HG03575 (cell line): ENCODE data around the gene PRR32.
A peak's percentile ranks its signal among the peaks of the same experiment; 100 is the strongest.
"Not testable (repeated sequence)": the region's sequence is repeated elsewhere in the genome, so short reads cannot be mapped to it uniquely, and the experiment has no call there.

Experiments
- ATAC-seq: cut with Tn5 transposase; IDR thresholded peaks from one replicate; pipeline ENCODE4 v1.9.1; 2021; ENCODE audit not compliant: unreplicated experiment, insufficient number of reproducible peaks, low FRiP score; ENCODE audit errors: extremely low read depth

PRR32 gene, protein sequence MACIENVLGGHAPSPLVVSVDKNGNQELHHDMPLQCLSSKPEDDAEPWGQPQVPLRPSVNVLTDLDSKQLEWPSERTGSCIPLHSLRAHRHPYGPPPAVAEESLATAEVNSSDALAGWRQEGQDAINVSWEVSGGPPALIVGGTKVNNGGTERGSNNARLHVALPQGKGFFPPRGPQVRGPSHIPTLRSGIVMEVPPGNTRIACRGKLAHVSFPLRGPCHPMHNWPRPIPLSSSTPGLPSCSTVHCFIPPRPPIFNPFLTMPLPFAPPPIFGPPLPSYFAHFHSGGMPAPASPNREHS

GRCh38 chrX:126819429-126819828, at the start of gene PRR32:
TSS of gene PRR32 (plus strand) at chrX:126819729. CDS start at chrX:126819844, 115 bp downstream.
- no peak for ATAC-seq

DNA sequence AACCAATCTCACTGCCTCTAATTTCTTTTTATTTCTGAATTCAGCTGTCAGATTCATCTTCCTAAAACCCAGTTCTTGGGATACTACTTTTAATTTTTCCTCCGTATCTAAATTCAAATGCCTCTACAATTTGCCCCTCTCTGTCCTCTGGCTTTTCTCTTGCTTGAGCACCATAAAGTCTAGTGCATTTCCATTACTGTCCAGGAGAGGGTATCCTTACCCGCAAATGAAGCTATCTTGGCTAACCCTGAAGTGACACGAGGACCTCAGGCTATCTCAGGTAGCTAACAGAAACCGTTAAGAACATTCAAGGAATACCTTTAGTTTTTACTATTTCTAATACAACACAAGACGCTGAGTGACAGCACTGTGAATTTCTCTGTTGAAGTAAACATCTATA, 49.4 kb upstream of the PRR32 start:
- ATAC-seq, result peak; percentile 88

- no peak for ATAC-seq
Measured at GRCh38 chrX:126785539-126785938, 34.0 kb upstream of the PRR32 start.

DNA sequence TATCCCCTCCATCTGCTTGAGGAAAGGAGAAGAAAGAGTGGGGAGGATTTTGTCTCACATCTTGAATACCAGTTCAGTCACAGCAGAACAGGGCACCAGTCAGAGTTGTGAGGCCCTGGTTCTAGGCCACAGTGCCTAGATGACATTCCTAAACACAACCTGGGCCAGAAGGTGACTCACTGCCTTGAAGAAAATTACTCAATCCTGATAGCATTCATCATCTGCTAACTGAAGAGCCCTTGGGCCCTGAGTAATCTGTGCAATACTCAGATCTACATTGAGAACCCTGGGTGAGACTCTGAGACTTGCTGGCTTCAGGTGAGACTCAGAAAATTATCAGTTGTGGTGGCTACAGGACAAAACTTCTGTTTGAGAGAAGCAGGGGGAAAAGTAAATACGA, 20.5 kb upstream of the PRR32 start:
- ATAC-seq, result no peak

DNA sequence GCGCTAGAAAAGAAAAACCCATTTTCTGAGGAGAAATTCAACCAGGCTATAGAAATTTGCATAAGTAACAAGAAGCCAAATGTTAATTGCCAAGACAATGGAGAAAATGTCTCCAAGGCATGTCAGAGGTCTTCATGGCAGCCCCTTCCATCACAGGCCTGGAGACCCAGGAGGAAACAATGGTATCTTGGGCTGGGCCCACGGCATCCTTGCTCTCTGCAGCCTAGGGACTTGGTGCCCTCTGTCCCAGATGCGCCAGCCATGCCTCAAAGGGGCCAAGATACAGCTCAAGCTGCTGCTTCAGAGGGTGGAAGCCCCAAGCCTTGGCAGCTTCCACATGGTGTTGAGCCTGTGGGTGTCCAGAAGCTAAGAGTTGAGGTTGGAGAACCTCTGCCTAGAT, 12.7 kb upstream of the PRR32 start:
- not testable (repeated sequence) for ATAC-seq

- no peak for ATAC-seq
Measured at GRCh38 chrX:126815806-126816205, 3.7 kb upstream of the PRR32 start.

DNA sequence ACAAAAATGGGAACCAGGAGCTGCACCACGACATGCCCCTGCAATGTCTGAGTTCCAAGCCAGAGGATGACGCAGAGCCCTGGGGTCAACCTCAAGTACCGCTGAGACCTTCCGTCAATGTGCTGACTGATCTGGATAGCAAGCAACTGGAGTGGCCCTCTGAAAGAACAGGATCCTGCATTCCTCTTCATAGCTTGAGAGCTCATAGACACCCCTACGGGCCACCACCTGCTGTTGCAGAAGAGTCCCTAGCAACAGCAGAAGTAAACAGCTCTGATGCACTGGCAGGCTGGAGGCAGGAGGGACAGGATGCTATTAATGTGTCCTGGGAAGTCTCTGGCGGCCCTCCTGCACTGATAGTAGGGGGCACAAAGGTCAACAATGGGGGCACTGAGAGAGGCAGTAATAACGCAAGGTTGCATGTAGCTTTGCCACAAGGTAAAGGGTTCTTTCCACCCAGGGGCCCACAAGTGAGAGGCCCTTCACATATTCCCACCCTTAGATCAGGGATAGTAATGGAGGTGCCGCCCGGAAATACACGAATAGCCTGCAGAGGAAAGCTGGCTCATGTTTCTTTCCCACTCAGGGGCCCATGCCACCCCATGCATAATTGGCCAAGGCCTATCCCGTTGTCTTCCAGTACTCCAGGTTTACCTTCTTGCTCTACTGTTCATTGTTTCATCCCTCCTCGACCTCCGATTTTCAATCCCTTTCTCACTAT, 1.3 kb downstream of the PRR32 start:
- ATAC-seq, result no peak

- no peak for ATAC-seq
Measured at GRCh38 chrX:126824338-126825007, 4.9 kb downstream of the PRR32 start.

- no peak for ATAC-seq
Measured at GRCh38 chrX:126825566-126826193, 6.2 kb downstream of the PRR32 start.

DNA sequence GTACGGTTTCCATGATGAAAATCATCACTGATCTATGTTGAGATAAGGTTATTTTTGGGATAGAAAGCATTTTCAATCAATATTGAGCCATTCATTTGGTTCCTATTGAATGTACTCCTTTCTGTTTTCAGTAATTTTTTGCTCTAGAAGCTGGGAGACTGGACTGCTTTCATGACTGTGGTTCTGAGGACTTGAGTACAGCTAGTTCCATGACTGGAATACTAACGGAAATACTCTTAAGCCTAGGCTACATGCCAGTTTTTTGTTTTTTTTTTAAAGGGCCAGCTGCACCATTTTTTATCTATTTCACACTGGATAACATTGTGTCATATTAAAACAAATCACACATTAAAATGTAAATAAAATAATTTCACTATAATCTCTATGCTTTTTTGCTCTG, 16.7 kb downstream of the PRR32 start:
- no peak for ATAC-seq

- no peak for ATAC-seq
Measured at GRCh38 chrX:126847143-126847542, 27.6 kb downstream of the PRR32 start.

GRCh38 chrX:126855839-126856524, 36.5 kb downstream of the PRR32 start:
- no peak for ATAC-seq
